ENCODE results near the gene LBHD1.
"Not testable (repeated sequence)": the region's sequence is repeated elsewhere in the genome, so short reads cannot be mapped to it uniquely, and the experiment has no call there.

LBHD1 gene

DNA sequence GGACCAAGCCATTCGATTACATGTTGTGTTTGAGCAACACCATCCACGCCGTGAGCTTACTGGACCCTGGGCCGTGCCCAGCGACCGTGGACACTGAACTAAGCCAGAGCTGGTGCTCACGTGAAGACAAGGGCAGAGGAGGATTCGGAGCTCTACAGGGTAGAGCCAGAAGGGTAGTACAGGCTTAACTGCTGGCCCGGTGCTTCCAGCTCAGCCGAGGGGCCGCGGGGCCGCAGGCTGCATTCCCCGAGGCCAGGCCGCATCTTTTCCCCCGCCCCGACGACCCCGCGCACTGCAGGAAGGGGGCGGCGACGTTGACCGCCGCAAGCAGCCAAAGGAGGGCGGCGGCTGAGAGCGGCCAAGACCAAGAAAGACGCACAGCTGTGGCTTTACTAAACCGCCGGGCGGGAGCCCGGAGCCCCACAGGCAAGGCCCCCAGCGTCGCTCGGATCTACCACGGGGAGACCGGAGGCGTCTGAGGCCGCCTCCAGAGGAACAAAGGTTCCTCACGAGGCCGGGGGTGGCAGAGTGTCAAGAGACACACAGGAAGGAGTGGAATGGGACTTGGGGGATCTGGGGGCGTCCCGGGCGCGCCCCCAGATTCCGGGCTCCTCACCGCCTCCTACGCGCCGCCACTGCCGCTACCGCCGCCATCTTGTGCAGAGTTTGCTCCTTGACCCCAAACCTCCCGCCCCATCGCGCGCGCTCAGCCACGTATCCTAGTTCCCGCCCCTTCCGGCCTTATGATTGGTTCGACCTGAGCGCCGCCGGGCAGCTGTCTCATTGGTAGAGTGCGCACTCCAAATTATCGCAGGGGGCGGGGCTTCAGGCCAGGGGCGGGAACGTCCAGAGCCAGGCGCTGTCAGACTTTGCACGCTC lies 25.9 kb downstream of the LBHD1 start, which contains the start of gene GANAB:
GANAB (minus strand) TSS at position 668 of the 879 bp plus-strand sequence; CDS start at position 654, 14 bp downstream.
- Histone ChIP-seq H3K9me3 (ENCODE audit: control insufficient read depth, low read length) (no peaks in the 10 kb centered on the region), H3K4me3 (ENCODE audit: extremely low read depth, insufficient read depth, low read length, poor library complexity, severe bottlenecking) (peak within 1 kb of the TSS; percentile 96), H3K36me3 (ENCODE audit: control insufficient read depth, insufficient read depth, low read length) (peaks cover 58% of the 10 kb centered on the region), H3K27ac (ENCODE audit: low read depth, low read length, severe bottlenecking) (peak within 1 kb of the TSS; percentile 98), H3K4me1 (ENCODE audit: control insufficient read depth, insufficient read depth, low read length, poor library complexity, severe bottlenecking) (peaks cover 8% of the 10 kb centered on the region)
- 0% methylated on average over 64 to 66 of the region's 73 CpGs for WGBS, 2 experiments (ENCODE audit: insufficient coverage in 2 of 2)

- peak overlapping the region; percentile 96 for H3K4me3 ChIP-seq (ENCODE audit: extremely low read depth, insufficient read depth, low read length, poor library complexity, severe bottlenecking)
- H3K27ac ChIP-seq (ENCODE audit: low read depth, low read length, severe bottlenecking): peak overlapping the region; percentile 98
- H3K4me1 ChIP-seq (ENCODE audit: control insufficient read depth, insufficient read depth, low read length, poor library complexity, severe bottlenecking): peaks cover 8% of the 10 kb centered on the region
- no peaks in the 10 kb centered on the region for H3K9me3 ChIP-seq (ENCODE audit: control insufficient read depth, low read length)
- H3K36me3 ChIP-seq (ENCODE audit: control insufficient read depth, insufficient read depth, low read length): peaks cover 63% of the 10 kb centered on the region
- 33 to 40% methylated on average over 10 to 11 of the region's 11 CpGs for WGBS, 2 experiments (ENCODE audit: insufficient coverage in 2 of 2)
Observed at GRCh38 chr11:62645671-62645945, 26.5 kb downstream of the LBHD1 start.

- H3K9me3 ChIP-seq (ENCODE audit: control insufficient read depth, low read length): no peaks in the 10 kb centered on the region
- peaks cover 8% of the 10 kb centered on the region for H3K4me1 ChIP-seq (ENCODE audit: control insufficient read depth, insufficient read depth, low read length, poor library complexity, severe bottlenecking)
- H3K36me3 ChIP-seq (ENCODE audit: control insufficient read depth, insufficient read depth, low read length): peaks cover 61% of the 10 kb centered on the region
- 95 to 100% methylated on average over 3 to 6 of the region's 8 CpGs for WGBS, 2 experiments (ENCODE audit: insufficient coverage in 2 of 2)
- H3K27ac ChIP-seq (ENCODE audit: low read depth, low read length, severe bottlenecking): no peak overlapping the region
- H3K4me3 ChIP-seq (ENCODE audit: extremely low read depth, insufficient read depth, low read length, poor library complexity, severe bottlenecking): no peak overlapping the region
Observed at GRCh38 chr11:62644220-62644619, 27.8 kb downstream of the LBHD1 start.

DNA sequence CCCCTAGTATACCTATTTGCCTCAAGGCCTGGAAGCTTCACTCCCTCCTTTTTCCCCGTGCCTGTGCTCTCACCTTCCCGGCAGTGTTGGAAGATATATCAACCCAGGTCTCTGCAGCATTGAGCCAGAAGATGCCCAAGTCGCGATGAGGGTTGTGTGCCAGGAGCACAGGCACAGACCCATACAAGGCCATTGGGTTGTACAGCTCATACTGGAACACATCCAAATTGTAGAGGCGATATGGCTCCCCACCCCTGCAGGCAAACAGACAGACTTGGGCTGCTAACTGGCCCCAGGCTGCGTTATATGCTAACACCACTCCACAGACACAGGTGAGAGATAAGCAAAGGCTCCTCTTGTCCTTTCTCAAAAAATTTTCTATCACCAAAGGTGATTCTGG lies 39.6 kb downstream of the LBHD1 start:
- peaks cover 96% of the 10 kb centered on the region for H3K36me3 ChIP-seq (ENCODE audit: control insufficient read depth, insufficient read depth, low read length)
- no peak overlapping the region for H3K27ac ChIP-seq (ENCODE audit: low read depth, low read length, severe bottlenecking)
- no peaks in the 10 kb centered on the region for H3K9me3 ChIP-seq (ENCODE audit: control insufficient read depth, low read length)
- no peak overlapping the region for H3K4me3 ChIP-seq (ENCODE audit: extremely low read depth, insufficient read depth, low read length, poor library complexity, severe bottlenecking)
- H3K4me1 ChIP-seq (ENCODE audit: control insufficient read depth, insufficient read depth, low read length, poor library complexity, severe bottlenecking): no peaks in the 10 kb centered on the region
- WGBS, 2 experiments (ENCODE audit: insufficient coverage in 2 of 2): 98 to 100% methylated on average over 6 of the region's 6 CpGs

- H3K4me3 ChIP-seq (ENCODE audit: extremely low read depth, insufficient read depth, low read length, poor library complexity, severe bottlenecking): no peak overlapping the region
- 81 to 83% methylated on average over 2 to 3 of the region's 3 CpGs for WGBS, 2 experiments (ENCODE audit: insufficient coverage in 2 of 2)
- peaks cover 3% of the 10 kb centered on the region for H3K4me1 ChIP-seq (ENCODE audit: control insufficient read depth, insufficient read depth, low read length, poor library complexity, severe bottlenecking)
- peaks cover 88% of the 10 kb centered on the region for H3K36me3 ChIP-seq (ENCODE audit: control insufficient read depth, insufficient read depth, low read length)
- H3K9me3 ChIP-seq (ENCODE audit: control insufficient read depth, low read length): no peaks in the 10 kb centered on the region
- no peak overlapping the region for H3K27ac ChIP-seq (ENCODE audit: low read depth, low read length, severe bottlenecking)
Observed at GRCh38 chr11:62627713-62628112, 44.4 kb downstream of the LBHD1 start.

DNA sequence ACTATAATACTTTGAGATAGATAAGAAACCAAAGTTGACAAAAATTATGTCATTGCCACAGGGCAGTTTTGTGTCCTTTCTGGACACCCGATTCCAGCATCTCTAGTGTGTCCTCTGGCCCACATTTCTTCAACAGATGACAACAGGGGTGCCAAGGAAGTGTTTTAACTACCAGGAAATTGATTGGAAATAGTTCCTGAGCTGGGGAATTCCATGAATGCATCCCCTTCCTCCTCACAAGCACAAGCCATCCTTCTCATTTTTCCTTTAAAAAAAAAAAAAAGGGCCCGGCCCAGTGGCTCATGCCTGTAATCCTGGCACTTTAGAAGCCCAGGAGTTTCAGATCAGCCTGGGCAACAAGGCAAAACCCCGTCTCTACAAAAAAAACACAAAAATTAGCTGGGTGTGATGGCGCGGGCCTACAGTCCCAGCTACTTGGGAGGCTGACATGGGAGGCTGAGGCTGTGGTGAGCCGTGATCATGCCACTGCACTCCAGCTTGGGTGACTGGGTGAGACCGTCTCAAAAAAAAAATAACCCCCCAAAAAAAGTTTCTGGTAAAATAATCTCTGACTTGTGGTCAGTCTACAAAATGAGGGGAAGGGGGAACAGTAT lies 49.5 kb downstream of the LBHD1 start:
- Histone ChIP-seq H3K4me1 (ENCODE audit: control insufficient read depth, insufficient read depth, low read length, poor library complexity, severe bottlenecking) (peaks cover 12% of the 10 kb centered on the region), H3K27ac (ENCODE audit: low read depth, low read length, severe bottlenecking) (peak overlapping the region; percentile 93), H3K36me3 (ENCODE audit: control insufficient read depth, insufficient read depth, low read length) (peaks cover 37% of the 10 kb centered on the region), H3K4me3 (ENCODE audit: extremely low read depth, insufficient read depth, low read length, poor library complexity, severe bottlenecking) (peak overlapping the region; percentile 74), H3K9me3 (ENCODE audit: control insufficient read depth, low read length) (no peaks in the 10 kb centered on the region)
- WGBS, 2 experiments (ENCODE audit: insufficient coverage in 2 of 2): 100% methylated on average over 1 of the region's 7 CpGs

DNA sequence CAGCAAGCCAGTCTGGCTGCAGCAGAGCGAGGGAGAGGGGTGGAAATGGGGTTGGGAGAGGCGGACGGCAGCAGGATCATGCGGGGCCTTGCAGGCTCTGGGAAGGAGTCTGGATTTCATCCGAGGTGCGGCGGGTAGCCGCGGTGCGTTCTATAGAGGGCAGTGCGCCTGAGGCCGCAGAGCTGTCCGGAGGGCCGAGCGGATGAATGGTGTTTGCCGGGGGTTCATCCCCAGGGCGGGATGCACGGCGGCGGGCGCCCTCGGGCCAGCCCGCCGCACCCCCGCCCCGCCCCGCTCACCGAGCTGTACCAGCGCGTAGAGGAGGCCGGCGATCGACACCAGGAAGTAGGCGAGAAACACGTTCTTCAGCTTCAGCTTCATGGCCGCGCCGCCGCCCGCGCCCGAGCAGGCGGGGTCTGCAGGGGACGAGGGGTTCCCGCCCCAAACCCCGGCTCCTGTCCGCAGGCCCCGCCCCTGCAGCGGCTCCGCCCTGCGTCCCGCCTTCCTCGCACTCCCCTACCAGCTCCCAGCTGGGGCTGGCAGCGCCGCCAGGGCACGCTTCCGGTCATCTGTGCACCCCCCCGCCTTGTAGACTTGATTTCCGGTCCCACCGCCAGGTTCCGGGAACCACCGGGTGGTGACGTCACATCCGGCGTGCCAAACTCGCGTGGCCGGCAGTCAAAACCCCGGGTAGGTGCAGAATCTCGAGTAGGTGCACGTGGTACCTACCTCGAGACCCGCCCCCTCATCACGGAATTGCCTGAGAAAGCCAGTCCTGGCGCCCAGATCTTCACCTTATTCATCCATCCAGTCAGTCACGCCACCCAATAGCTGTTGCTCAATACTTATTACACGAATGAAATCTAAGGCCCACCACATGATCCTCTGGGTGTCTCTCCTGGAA lies 50.2 kb downstream of the LBHD1 start, which contains the start of gene B3GAT3:
B3GAT3 (minus strand) TSS at position 420 of the 904 bp plus-strand sequence; CDS start at position 381, 39 bp downstream.
- Histone ChIP-seq H3K9me3 (ENCODE audit: control insufficient read depth, low read length) (no peaks in the 10 kb centered on the region), H3K4me3 (ENCODE audit: extremely low read depth, insufficient read depth, low read length, poor library complexity, severe bottlenecking) (peak within 1 kb of the TSS; percentile 74), H3K4me1 (ENCODE audit: control insufficient read depth, insufficient read depth, low read length, poor library complexity, severe bottlenecking) (peaks cover 12% of the 10 kb centered on the region), H3K36me3 (ENCODE audit: control insufficient read depth, insufficient read depth, low read length) (peaks cover 30% of the 10 kb centered on the region), H3K27ac (ENCODE audit: low read depth, low read length, severe bottlenecking) (peak within 1 kb of the TSS; percentile 93)
- 1 to 3% methylated on average over 64 to 66 of the region's 77 CpGs for WGBS, 2 experiments (ENCODE audit: insufficient coverage in 2 of 2)

DNA sequence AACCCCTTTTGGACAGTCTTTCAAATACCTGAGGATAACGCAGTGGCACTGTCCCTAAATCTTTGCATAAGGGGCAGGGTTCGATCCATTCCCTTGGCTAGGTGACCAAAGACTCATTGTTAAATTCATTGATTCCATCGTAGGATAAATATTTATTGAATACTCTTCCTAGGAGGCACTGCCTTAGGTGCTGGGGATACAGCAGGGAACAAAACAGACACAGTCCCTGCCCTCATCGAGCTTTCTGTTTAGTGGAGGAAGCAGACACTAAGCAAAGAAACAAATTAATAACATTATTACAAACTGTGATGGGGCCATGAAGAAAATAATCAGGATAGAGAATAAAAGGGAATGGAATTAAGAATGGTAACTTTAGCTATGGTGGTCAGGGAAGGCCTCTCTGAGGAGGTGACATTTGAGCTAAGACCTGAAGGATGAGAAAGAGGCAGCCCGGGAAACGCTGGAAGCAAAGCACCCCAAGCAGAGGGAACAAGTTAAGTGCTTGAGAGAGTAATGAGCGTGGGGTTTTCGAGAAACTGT lies 51.0 kb downstream of the LBHD1 start:
- Histone ChIP-seq H3K9me3 (ENCODE audit: control insufficient read depth, low read length) (no peaks in the 10 kb centered on the region), H3K4me3 (ENCODE audit: extremely low read depth, insufficient read depth, low read length, poor library complexity, severe bottlenecking) (peak overlapping the region; percentile 74), H3K27ac (ENCODE audit: low read depth, low read length, severe bottlenecking) (peak overlapping the region; percentile 93), H3K4me1 (ENCODE audit: control insufficient read depth, insufficient read depth, low read length, poor library complexity, severe bottlenecking) (peaks cover 12% of the 10 kb centered on the region), H3K36me3 (ENCODE audit: control insufficient read depth, insufficient read depth, low read length) (peaks cover 22% of the 10 kb centered on the region)
- WGBS, 2 experiments (ENCODE audit: insufficient coverage in 2 of 2): 32% methylated on average over 6 of the region's 8 CpGs

- H3K4me3 ChIP-seq (ENCODE audit: extremely low read depth, insufficient read depth, low read length, poor library complexity, severe bottlenecking); H3K9me3 ChIP-seq (ENCODE audit: control insufficient read depth, low read length); H3K27ac ChIP-seq (ENCODE audit: low read depth, low read length, severe bottlenecking); H3K36me3 ChIP-seq (ENCODE audit: control insufficient read depth, insufficient read depth, low read length); H3K4me1 ChIP-seq (ENCODE audit: control insufficient read depth, insufficient read depth, low read length, poor library complexity, severe bottlenecking): not testable (repeated sequence)
- WGBS, 2 experiments (ENCODE audit: insufficient coverage in 2 of 2): 100% methylated on average over 2 to 6 of the region's 14 CpGs
Observed at GRCh38 chr11:62616957-62617356, 55.1 kb downstream of the LBHD1 start.

DNA sequence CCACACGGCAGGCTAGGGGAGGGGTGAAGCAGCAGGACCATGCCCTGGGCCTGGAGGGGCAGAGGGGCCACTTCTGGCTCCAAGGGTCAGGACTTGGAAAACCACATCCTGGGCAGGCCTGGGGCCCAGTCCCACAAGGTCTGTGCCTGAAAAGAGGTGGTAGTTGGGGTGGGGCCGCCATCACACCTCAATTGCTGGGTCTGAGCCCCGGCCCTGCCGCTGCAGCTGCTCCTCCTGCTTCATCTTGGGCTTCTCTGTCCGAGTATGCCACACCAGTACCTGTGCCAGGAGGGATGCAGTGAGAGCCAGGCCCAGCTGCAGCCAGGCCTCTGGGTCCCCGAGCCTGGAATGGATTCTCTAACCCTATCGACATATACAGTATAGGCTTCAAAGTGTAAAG lies 56.5 kb downstream of the LBHD1 start:
- WGBS, 2 experiments (ENCODE audit: insufficient coverage in 2 of 2): 89 to 93% methylated on average over 3 to 4 of the region's 7 CpGs
- Histone ChIP-seq H3K4me1 (ENCODE audit: control insufficient read depth, insufficient read depth, low read length, poor library complexity, severe bottlenecking) (peaks cover 9% of the 10 kb centered on the region), H3K36me3 (ENCODE audit: control insufficient read depth, insufficient read depth, low read length) (peaks cover 5% of the 10 kb centered on the region), H3K4me3 (ENCODE audit: extremely low read depth, insufficient read depth, low read length, poor library complexity, severe bottlenecking) (no peak overlapping the region), H3K27ac (ENCODE audit: low read depth, low read length, severe bottlenecking) (no peak overlapping the region), H3K9me3 (ENCODE audit: control insufficient read depth, low read length) (no peaks in the 10 kb centered on the region)

Data from mesodermal cell (in vitro differentiated cells).